ENCODE results near the gene NOS1AP.

GRCh38 chr1:162389021-162389818 is 319.7 kb downstream of the NOS1AP start:
- TF ChIP-seq EGR1 (IDR thresholded peaks at IDR 0.05; ENCODE audit: low read depth) (no peak), CTCF (IDR thresholded peaks at IDR 0.05 in 2 of 3, conservative IDR thresholded peaks at IDR 0.05 in 1 of 3; ENCODE audit: borderline replicate concordance in 1 of 3, insufficient read depth in 1 of 3, low read depth in 2 of 3, low read length in 2 of 3) (no peak), EZH2 (IDR thresholded peaks at IDR 0.05) (no peak), JUND (IDR thresholded peaks at IDR 0.05) (no peak), EZH2phosphoT487 (IDR thresholded peaks at IDR 0.05; ENCODE audit: borderline replicate concordance) (no peak), POLR2A (IDR thresholded peaks at IDR 0.05; ENCODE audit: borderline replicate concordance, extremely low read depth, insufficient read depth, insufficient read length) (no peak), POLR2AphosphoS5 (IDR thresholded peaks at IDR 0.05; ENCODE audit: low read depth, low read length) (no peak), CBX3 (IDR thresholded peaks at IDR 0.05; ENCODE audit: low read depth) (no peak), REST (IDR thresholded peaks at IDR 0.05; ENCODE audit: low read depth) (no peak), ATF3 (IDR thresholded peaks at IDR 0.05) (no peak)
